Stimulated activated CD4-positive, alpha-beta T cell treated with anti-CD3 and anti-CD28 coated beads, Interleukin-1b, Interleukin-23, amount 100 ng/mL, for 48 hours (primary cell): Measurements from ENCODE around the gene BAG5.
"Not testable (repeated sequence)": the region's sequence is repeated elsewhere in the genome, so short reads cannot be mapped to it uniquely, and the experiment has no call there.

ENCODE experiments used
- DNase-seq: peaks from one replicate; pipeline ENCODE4 v3.0.0-alpha.2; 2020

BAG5 gene

GRCh38 chr14:103533137-103533998, 29.1 kb downstream of the BAG5 start:
- no peak for DNase-seq

- DNase-seq: no peak
These were observed 30.0 kb downstream of the BAG5 start for GRCh38 chr14:103532216-103533136.

- no peak for DNase-seq
These were observed 30.8 kb downstream of the BAG5 start for GRCh38 chr14:103531421-103532215.

GRCh38 chr14:103530831-103531230, 31.6 kb downstream of the BAG5 start:
- DNase-seq: no peak

- no peak for DNase-seq
These were observed 32.1 kb downstream of the BAG5 start for GRCh38 chr14:103530390-103530789.

- no peak for DNase-seq
These were observed 32.8 kb downstream of the BAG5 start for GRCh38 chr14:103529383-103530365.

- peak; percentile 72 for DNase-seq
These were observed 33.7 kb downstream of the BAG5 start, which contains the start of gene TRMT61A for GRCh38 chr14:103528587-103529382. TSS of gene TRMT61A (plus strand) at chr14:103529196. CDS start at chr14:103529979, 783 bp downstream.

- no peak for DNase-seq
These were observed 34.3 kb downstream of the BAG5 start for GRCh38 chr14:103528146-103528586.

- DNase-seq: peak; percentile 61
These were observed 34.9 kb downstream of the BAG5 start for GRCh38 chr14:103527408-103528145.

- no peak for DNase-seq
These were observed 35.6 kb downstream of the BAG5 start for GRCh38 chr14:103526914-103527248.

GRCh38 chr14:103526247-103526913, 36.1 kb downstream of the BAG5 start:
- no peak for DNase-seq

GRCh38 chr14:103525430-103526246, 36.8 kb downstream of the BAG5 start:
- DNase-seq: not testable (repeated sequence)

GRCh38 chr14:103524002-103524935, 38.2 kb downstream of the BAG5 start:
- DNase-seq: no peak

- no peak for DNase-seq
These were observed 38.9 kb downstream of the BAG5 start for GRCh38 chr14:103523575-103523954.

GRCh38 chr14:103522649-103523574, 39.5 kb downstream of the BAG5 start, which contains the start of gene CKB:
TSS of gene CKB (minus strand) at chr14:103522830. CDS start at chr14:103522493, 337 bp downstream.
- no peak for DNase-seq
